IMR-90 (cell line): ENCODE data around the gene CLIC5. TPM values are rescaled to one million over a fixed set of nuclear protein-coding genes. Genes with fewer than 3 reads are reported as not detected.

ENCODE experiments used
- ATAC-seq: fragments of 200-7000 bp; cut with Tn5 transposase; 2 replicates; pipeline ENCODE4 v1.9.1; 2020; ENCODE audit warnings: low read depth, mild to moderate bottlenecking, moderate library complexity
- BruUV-seq: library from RNA; stranded (reverse); fragments of 400-500 nt; replicated peaks from 2 replicates; lab custom pipeline; 2021; lab: Mats Ljungman, UMichigan
- CTCF ChIA-PET: fragments of 300-600 bp; formaldehyde crosslinking; extraction: SDS; loops from one replicate; lab custom pipeline; 2021; ENCODE audit warnings: antibody characterized with exemption; lab: Yijun Ruan, JAX
- POLR2A ChIA-PET: fragments of 300-600 bp; sonication (Branson Sonifier 250); formaldehyde crosslinking; loops from one replicate; lab custom pipeline; 2022; ENCODE audit warnings: antibody characterized with exemption; ENCODE audit not compliant: unreplicated experiment; lab: Charles Lee
- DNase-seq: peaks from one replicate; pipeline ENCODE4 v3.0.0; 2013
- H2AFZ ChIP-seq: replicated peaks from 2 replicates; pipeline ENCODE3; 2013; ENCODE audit warnings: low read length, mild to moderate bottlenecking; ENCODE audit not compliant: poor library complexity
- H2AK5ac ChIP-seq: 2 replicates; pipeline ENCODE4 v1.6.1; 2013; ENCODE audit warnings: low read depth, low read length, inconsistent platforms
- H2AK9ac ChIP-seq: replicated peaks from 2 replicates; pipeline ENCODE3; 2013; ENCODE audit warnings: mild to moderate bottlenecking, low read depth, low read length, moderate library complexity; ENCODE audit not compliant: poor library complexity
- H2BK120ac ChIP-seq: 2 replicates; pipeline ENCODE4 v1.6.1; 2013; ENCODE audit warnings: low read depth, low read length, inconsistent platforms
- H2BK15ac ChIP-seq: 3 replicates; pipeline ENCODE4 v1.6.1; 2013; ENCODE audit warnings: low read depth, low read length, inconsistent platforms
- H2BK20ac ChIP-seq: 2 replicates; pipeline ENCODE4 v1.6.1; 2013; ENCODE audit warnings: low read depth, mild to moderate bottlenecking, inconsistent platforms, low read length, moderate library complexity
- H2BK5ac ChIP-seq: 2 replicates; pipeline ENCODE4 v1.6.1; 2013; ENCODE audit warnings: mild to moderate bottlenecking, low read depth, low read length, inconsistent platforms; ENCODE audit not compliant: poor library complexity, severe bottlenecking
- H3K14ac ChIP-seq: replicated peaks from 2 replicates; pipeline ENCODE4 v1.6.1; 2013; ENCODE audit warnings: low read depth, low read length, inconsistent platforms
- H3K18ac ChIP-seq: 2 replicates; pipeline ENCODE4 v1.6.1; 2013; ENCODE audit warnings: low read depth, low read length, control low read depth
- H3K23ac ChIP-seq: 2 replicates; pipeline ENCODE4 v1.6.1; 2013; ENCODE audit warnings: low read depth, low read length, inconsistent platforms
- H3K27ac ChIP-seq: 2 replicates; pipeline ENCODE4 v1.5.1; 2013; ENCODE audit warnings: mild to moderate bottlenecking, control low read depth, low read length; ENCODE audit not compliant: insufficient read depth
- H3K27me3 ChIP-seq: 2 replicates; pipeline ENCODE4 v1.6.1; 2013; ENCODE audit warnings: low read length; ENCODE audit not compliant: control insufficient read depth, insufficient read depth
- H3K36me3 ChIP-seq: 2 replicates; pipeline ENCODE4 v1.6.1; 2013; ENCODE audit warnings: low read length, mixed read lengths; ENCODE audit not compliant: control insufficient read depth, insufficient read depth
- H3K4ac ChIP-seq: 2 replicates; pipeline ENCODE4 v1.6.1; 2013; ENCODE audit warnings: low read depth, low read length, inconsistent platforms
- H3K4me1 ChIP-seq: 2 replicates; pipeline ENCODE4 v1.6.1; 2013; ENCODE audit warnings: low read length, mixed read lengths; ENCODE audit not compliant: control insufficient read depth, insufficient read depth
- H3K4me2 ChIP-seq: 2 replicates; pipeline ENCODE4 v1.6.1; 2013; ENCODE audit warnings: low read depth, mild to moderate bottlenecking, control low read depth, low read length, moderate library complexity
- H3K4me3 ChIP-seq: 2 replicates; pipeline ENCODE4 v1.5.1; 2013; ENCODE audit warnings: low read depth, mild to moderate bottlenecking, control low read depth, low read length, moderate library complexity; ENCODE audit not compliant: insufficient read depth
- H3K56ac ChIP-seq: 2 replicates; pipeline ENCODE4 v1.6.1; 2013; ENCODE audit warnings: low read length, inconsistent platforms; ENCODE audit not compliant: insufficient read depth; ENCODE audit errors: extremely low read depth
- H3K79me1 ChIP-seq, 2 experiments: 2 replicates each; pipeline ENCODE4 v1.6.1; 2013; ENCODE audit warnings: low read length in 2 of 2, inconsistent platforms in 1 of 2, low read depth in 1 of 2
- H3K9ac ChIP-seq: 2 replicates; pipeline ENCODE4 v1.6.1; 2013; ENCODE audit warnings: low read depth, low read length, control low read depth
- H3K9me1 ChIP-seq: 2 replicates; pipeline ENCODE4 v1.6.1; 2013; ENCODE audit warnings: low read length, inconsistent platforms; ENCODE audit not compliant: insufficient read depth
- H3K9me3 ChIP-seq: 2 replicates; pipeline ENCODE4 v1.6.1; 2013; ENCODE audit warnings: low read length; ENCODE audit not compliant: control insufficient read depth, insufficient read depth
- H4K20me1 ChIP-seq: 2 replicates; pipeline ENCODE4 v1.6.1; 2013; ENCODE audit warnings: low read length, inconsistent platforms; ENCODE audit not compliant: insufficient read depth
- H4K5ac ChIP-seq: 2 replicates; pipeline ENCODE4 v1.6.1; 2013; ENCODE audit warnings: mild to moderate bottlenecking, low read depth, low read length, control low read depth
- H4K8ac ChIP-seq, 2 experiments: 2 replicates each; pipeline ENCODE4 v1.6.1; 2013; ENCODE audit warnings: low read depth in 2 of 2, low read length in 2 of 2, control low read depth in 1 of 2, inconsistent platforms in 1 of 2
- H4K91ac ChIP-seq: 2 replicates; pipeline ENCODE4 v1.6.1; 2013; ENCODE audit warnings: low read depth, low read length, inconsistent platforms; ENCODE audit not compliant: insufficient read depth
- CHD1 ChIP-seq: IDR thresholded peaks from 2 replicates; pipeline ENCODE4 v1.6.1; 2012; ENCODE audit warnings: low read depth, low read length, improper control_type of control experiment
- RAD21 ChIP-seq: IDR thresholded peaks from 2 replicates; pipeline ENCODE4 v1.6.1; 2012; ENCODE audit warnings: low read length, improper control_type of control experiment
- RCOR1 ChIP-seq: IDR thresholded peaks from 2 replicates; pipeline ENCODE4 v1.6.1; 2012; ENCODE audit warnings: mild to moderate bottlenecking, low read length, improper control_type of control experiment; ENCODE audit not compliant: insufficient replicate concordance
- RFX5 ChIP-seq: IDR thresholded peaks from 2 replicates; pipeline ENCODE4 v1.8.0; 2012; ENCODE audit warnings: low read depth, mild to moderate bottlenecking, low read length, moderate library complexity
- WGBS, 2 experiments: methylation state at CpG; one replicate each; pipeline versions ENCODE4 v1.1.5 to v1.1.7; 2013; ENCODE audit warnings: missing lambda C conversion rate in 2 of 2; ENCODE audit not compliant: insufficient read length in 1 of 2; ENCODE audit errors: extremely low coverage in 2 of 2; 5-methylcytosine and 5-hydroxymethylcytosine counted together
- dilution Hi-C: fragments of 300-500 bp; cut with HindIII; formaldehyde crosslinking; loops from one replicate; pipeline ENCODE4 v1.14.3; 2018; ENCODE audit warnings: low sequenced_read_pairs; ENCODE audit not compliant: unreplicated experiment
- in situ Hi-C: fragments of 300-500 bp; cut with MboI; formaldehyde crosslinking; loops from 3 replicates; pipeline ENCODE4 v1.14.3; 2019; ENCODE audit warnings: low sequenced_read_pairs, inconsistent platforms, mixed read lengths
- intact Hi-C: fragments of 100-400 bp; cut with micrococcal nuclease; formaldehyde crosslinking; loops from 2 replicates; pipeline ENCODE4 v1.10.0; 2022
- polyA plus RNA-seq, 3 experiments: library from polyadenylated mRNA; depleted of rRNA; stranded (reverse); fragments of >200 nt; gene quantifications; 2 replicates each; pipeline ENCODE4 v1.2.3, GENCODE V29; 2012; ENCODE audit warnings: low replicate concordance in 1 of 3
- total RNA-seq: library from RNA; depleted of rRNA; stranded (reverse); fragments of >200 nt; gene quantifications from 2 replicates; pipeline ENCODE4 v1.2.3, GENCODE V29; 2012

CLIC5 gene
- total and polyA plus RNA-seq, 2 of the 4 experiments (the other 2 are of a cell fraction) = not detected

DNA sequence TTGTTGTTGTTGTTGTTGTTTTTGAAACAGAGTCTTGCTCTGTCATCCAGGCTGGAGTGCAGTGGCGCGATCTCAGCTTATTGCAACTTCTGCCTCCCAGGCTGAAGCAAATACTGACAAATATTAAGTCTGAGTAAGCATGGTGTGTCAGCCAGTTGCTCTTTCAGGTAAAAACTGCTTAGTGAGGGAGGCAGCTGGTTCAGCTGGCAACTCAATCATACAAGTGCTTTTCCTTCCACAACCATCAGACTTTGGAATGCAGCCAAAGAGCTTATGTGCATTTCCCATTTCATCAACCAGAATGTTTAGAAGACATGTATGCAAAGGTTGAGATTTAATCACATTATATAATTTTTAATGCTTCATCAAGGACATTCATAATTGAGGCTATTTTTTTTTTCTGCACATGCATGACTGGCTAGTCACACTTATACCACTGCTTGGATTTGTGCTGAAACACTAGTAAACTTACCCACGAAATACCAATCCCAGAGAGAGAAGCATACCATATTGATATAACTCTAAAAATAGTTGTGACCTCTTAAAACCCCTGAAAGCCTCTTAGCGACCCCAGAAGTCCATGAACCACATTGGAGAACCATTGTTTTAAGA is 56.0 kb downstream of the CLIC5 start:
- CTCF ChIA-PET = interaction anchor here (1.0 kb wide), 1 partner anchor 13 kb away, joined by 3 read pairs; no protein-coding TSS in a partner anchor
- Histone ChIP-seq H3K4me1 (no peaks in the 10 kb centered on the region), H3K27ac (no peak overlapping the region), H4K5ac (no peak overlapping the region), H3K9me3 (no peaks in the 10 kb centered on the region), H3K9ac (no peak overlapping the region), H2AK5ac (no peak overlapping the region), H4K8ac (no peak overlapping the region), H3K56ac (no peak overlapping the region), H3K9me1 (no peaks in the 10 kb centered on the region), H3K4ac (no peak overlapping the region), H3K4me2 (no peak overlapping the region), H3K18ac (no peak overlapping the region), H3K79me1 (no peaks in the 10 kb centered on the region), H2BK5ac (no peak overlapping the region), H2BK120ac (no peak overlapping the region), H3K4me3 (no peak overlapping the region), H2BK20ac (no peak overlapping the region), H2AK9ac (no peak overlapping the region), H4K91ac (no peak overlapping the region), H4K20me1 (no peaks in the 10 kb centered on the region), H3K14ac (no peak overlapping the region), H2AFZ (no peak overlapping the region), H3K36me3 (no peaks in the 10 kb centered on the region), H3K27me3 (peaks cover 5% of the 10 kb centered on the region), H3K23ac (no peak overlapping the region), H2BK15ac (no peak overlapping the region)
- dilution Hi-C loops = no loop called here
- in situ Hi-C loops = no loop called here
- TF ChIP-seq RAD21 (no peak), RFX5 (no peak), RCOR1 (no peak), CHD1 (no peak)
- intact Hi-C loops = no loop called here
- no TSS peak for BruUV-seq
- ATAC-seq (no peak), DNase-seq (no peak)
- POLR2A ChIA-PET = no interaction called here
- no CpG with 5 or more reads among the region's 4 CpGs for WGBS, 2 experiments
